Measurements from ENCODE around the gene BCR.

GRCh38 chr22:23224846-23225245 lies 44.5 kb downstream of the BCR start:
- no peak for TF ChIP-seq CTCF (IDR thresholded peaks at IDR 0.05; ENCODE audit: low read depth, low read length)
- TF ChIP-seq MAX (IDR thresholded peaks at IDR 0.05; ENCODE audit: low read depth, low read length) = no peak

All from NB4 (cell line).